ENCODE results near the gene WDR37. TPM values are rescaled to one million over a fixed set of nuclear protein-coding genes. Genes with fewer than 3 reads are reported as not detected.

WDR37 gene
- total and polyA plus RNA-seq, 10 of the 15 experiments (the other 5 are each of a cell fraction or from before 2014, with no cell fraction given) = 1.9 to 11.1 (median 7.1) TPM

GRCh38 chr10:1084011-1084950, 28.1 kb downstream of the WDR37 start (continued):
- no peak for TF ChIP-seq SUPT20H (IDR thresholded peaks at IDR 0.05; ENCODE audit: borderline replicate concordance, control insufficient read depth, low read depth, low read length)
- TF ChIP-seq ZNF274 (IDR thresholded peaks at IDR 0.05; ENCODE audit: insufficient read depth, insufficient read length) = no peak

DNA sequence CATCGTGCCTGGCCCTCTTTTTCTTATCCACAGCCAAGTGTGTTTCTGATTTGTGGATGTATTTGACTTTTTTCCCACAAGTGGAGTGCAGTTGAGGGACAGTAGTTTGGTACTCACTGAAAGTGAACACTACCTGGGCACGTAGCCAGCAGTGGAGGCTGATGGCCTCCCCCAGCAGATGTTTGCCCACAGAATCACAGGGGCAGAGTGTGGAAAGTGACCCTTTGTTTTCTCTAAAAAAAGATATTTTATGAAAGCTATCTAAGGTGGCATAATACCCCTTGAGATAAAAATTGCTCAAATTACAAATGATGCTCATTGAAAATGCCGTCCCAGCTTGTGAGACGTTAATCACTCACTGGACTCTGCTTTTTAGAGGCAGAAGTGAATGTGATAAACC, 29.1 kb downstream of the WDR37 start:
- BruUV-seq (replicated peaks) = no TSS peak
- ChIA-PET SMC1A (ENCODE audit: uncharacterized antibody, unreplicated experiment) (no interaction called here), RAD21 (ENCODE audit: unreplicated experiment) (no interaction called here), CTCF (no interaction called here), POLR2A (no interaction called here)
- Histone ChIP-seq H3K27me3 (replicated peaks in 1 of 2; ENCODE audit: control insufficient read depth in 2 of 2, insufficient read depth in 2 of 2, low read length in 1 of 2) (no peaks in the 10 kb centered on the region), H3K4me1 (ENCODE audit: control insufficient read depth, insufficient read depth, low read length) (no peaks in the 10 kb centered on the region), H3K36me3 (ENCODE audit: control insufficient read depth in 2 of 2, insufficient read depth in 2 of 2, low read length in 1 of 2) (peaks cover 7 to 26% of the 10 kb centered on the region in 2 experiments), H3K9ac (ENCODE audit: control insufficient read depth, insufficient read depth, low read length) (no peak overlapping the region), H3K9me3 (replicated peaks; ENCODE audit: control insufficient read depth, insufficient read depth, low read length) (no peaks in the 10 kb centered on the region), H4K20me1 (ENCODE audit: control insufficient read depth, insufficient read depth) (no peaks in the 10 kb centered on the region), H3K4me2 (ENCODE audit: control insufficient read depth, insufficient read depth) (no peak overlapping the region), H3K27ac (ENCODE audit: control insufficient read depth, insufficient read depth) (no peak overlapping the region), H3K79me2 (ENCODE audit: control insufficient read depth, insufficient read depth, low read length) (no peaks in the 10 kb centered on the region), H3K4me3 (no peak overlapping the region), H2AFZ (ENCODE audit: control insufficient read depth, low read depth, low read length) (no peak overlapping the region)
- DNase-seq (ENCODE audit: low read depth, low spot score) (no peak), ATAC-seq (no peak), FAIRE-seq (no peak)
- intact Hi-C loops (cut with micrococcal nuclease; ENCODE audit: unreplicated experiment) (no loop called here), in situ Hi-C loops (cut with MboI) (no loop called here)
- no peak for TF ChIP-seq RCOR1 (conservative IDR thresholded peaks at IDR 0.05; ENCODE audit: low read depth, low read length)
- TF ChIP-seq, protein P1, sequence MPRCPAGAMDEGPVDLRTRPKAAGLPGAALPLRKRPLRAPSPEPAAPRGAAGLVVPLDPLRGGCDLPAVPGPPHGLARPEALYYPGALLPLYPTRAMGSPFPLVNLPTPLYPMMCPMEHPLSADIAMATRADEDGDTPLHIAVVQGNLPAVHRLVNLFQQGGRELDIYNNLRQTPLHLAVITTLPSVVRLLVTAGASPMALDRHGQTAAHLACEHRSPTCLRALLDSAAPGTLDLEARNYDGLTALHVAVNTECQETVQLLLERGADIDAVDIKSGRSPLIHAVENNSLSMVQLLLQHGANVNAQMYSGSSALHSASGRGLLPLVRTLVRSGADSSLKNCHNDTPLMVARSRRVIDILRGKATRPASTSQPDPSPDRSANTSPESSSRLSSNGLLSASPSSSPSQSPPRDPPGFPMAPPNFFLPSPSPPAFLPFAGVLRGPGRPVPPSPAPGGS (IDR thresholded peaks at IDR 0.05; ENCODE audit: borderline replicate concordance, insufficient read depth, low read depth, low read length, poor library complexity, severe bottlenecking) = no peak
- no peak for TF ChIP-seq ESRRA (IDR thresholded peaks at IDR 0.05; ENCODE audit: low read length)
- WGBS (ENCODE audit: insufficient coverage, insufficient replicate concordance, low lambda C conversion rate, missing lambda C conversion rate) = 97% methylated on average over 4 of the region's 4 CpGs

Data from GM12878 (cell line).